OCI-LY3 (cell line): ENCODE data around the gene NME3.

Source experiments
- H2AFZ ChIP-seq: fragments of 200-600, 300-600 bp; shearing (Covaris generic); 2 replicates; pipeline ENCODE4 v1.6.0; 2014; ENCODE audit warnings: antibody characterized with exemption, low read depth, low read length
- H3K27ac ChIP-seq: fragments of 200-600, 300-600 bp; sonication (generic); 2 replicates; pipeline ENCODE4 v1.5.1; 2014; ENCODE audit warnings: mild to moderate bottlenecking, low read length, moderate library complexity, mixed read lengths
- H3K27me3 ChIP-seq: fragments of 200-600, 300-600 bp; sonication (generic); 2 replicates; pipeline ENCODE4 v1.6.1; 2014; ENCODE audit warnings: low read depth, low read length, mixed read lengths
- H3K36me3 ChIP-seq: fragments of 200-600, 300-600 bp; sonication (generic); replicated peaks from 2 replicates; pipeline ENCODE3; 2014; ENCODE audit warnings: low read depth, low read length, mixed read lengths
- H3K4me1 ChIP-seq: fragments of 300-600, 200-600 bp; sonication (generic); 2 replicates; pipeline ENCODE4 v1.6.1; 2014; ENCODE audit warnings: low read length, mixed read lengths
- H3K4me2 ChIP-seq: fragments of 200-600, 300-600 bp; sonication (generic); 2 replicates; pipeline ENCODE4 v1.6.1; 2014; ENCODE audit warnings: low read length, mixed read lengths
- H3K4me3 ChIP-seq: fragments of 300-600, 200-600 bp; sonication (generic); 2 replicates; pipeline ENCODE4 v1.5.1; 2014; ENCODE audit warnings: antibody characterized with exemption, mild to moderate bottlenecking, low read length, moderate library complexity
- H3K79me2 ChIP-seq: fragments of 300-600, 200-600 bp; shearing (Covaris generic); 2 replicates; pipeline ENCODE4 v1.6.1; 2014; ENCODE audit warnings: mild to moderate bottlenecking, low read length, mixed read lengths
- H3K9ac ChIP-seq: fragments of 300-600, 200-600 bp; shearing (Covaris generic); 2 replicates; pipeline ENCODE4 v1.6.0; 2014; ENCODE audit warnings: mild to moderate bottlenecking, low read length, moderate library complexity
- H3K9me3 ChIP-seq: fragments of 200-600, 300-600 bp; shearing (Covaris generic); 2 replicates; pipeline ENCODE4 v1.6.1; 2014; ENCODE audit warnings: low read length, mixed read lengths; ENCODE audit not compliant: insufficient read depth
- H4K20me1 ChIP-seq: fragments of 200-600, 300-600 bp; sonication (generic); 2 replicates; pipeline ENCODE4 v1.6.1; 2016; ENCODE audit warnings: low read length, mixed read lengths; ENCODE audit not compliant: insufficient read depth
- CTCF ChIP-seq: fragments of 200-600, 300-600 bp; sonication (generic); IDR thresholded peaks from 2 replicates; pipeline ENCODE4 v1.5.1; 2014; ENCODE audit warnings: antibody characterized with exemption, low read length, low read depth
- EZH2phosphoT487 ChIP-seq: fragments of 200-600 bp; shearing (Covaris generic); IDR thresholded peaks from 2 replicates; pipeline ENCODE4 v1.6.1; 2018; ENCODE audit warnings: antibody characterized with exemption, mixed run types, low read depth

Gene NME3

GRCh38 chr16:1788095-1788707 lies 16.9 kb upstream of the NME3 start:
- no peaks in the 10 kb centered on the region for H4K20me1 ChIP-seq
- H3K9me3 ChIP-seq, result no peaks in the 10 kb centered on the region
- H3K36me3 ChIP-seq, result no peaks in the 10 kb centered on the region
- H3K4me3 ChIP-seq, result no peak overlapping the region
- no peak overlapping the region for H3K4me2 ChIP-seq
- no peak overlapping the region for H3K27ac ChIP-seq
- H3K9ac ChIP-seq, result no peak overlapping the region
- H2AFZ ChIP-seq, result no peak overlapping the region
- H3K4me1 ChIP-seq, result peaks cover 5% of the 10 kb centered on the region; the same call in 1 of the 2 replicates
- TF ChIP-seq EZH2phosphoT487 (no peak), CTCF (no peak)
- H3K27me3 ChIP-seq, result no peaks in the 10 kb centered on the region
- peaks cover 45% of the 10 kb centered on the region for H3K79me2 ChIP-seq

GRCh38 chr16:1787322-1788094 lies 16.2 kb upstream of the NME3 start:
- Histone ChIP-seq H3K79me2 (peaks cover 48% of the 10 kb centered on the region), H3K9ac (no peak overlapping the region), H3K4me2 (no peak overlapping the region), H2AFZ (no peak overlapping the region), H3K4me1 (peaks cover 5% of the 10 kb centered on the region; the same call in 1 of the 2 replicates), H3K27ac (no peak overlapping the region), H3K4me3 (no peak overlapping the region), H3K27me3 (no peaks in the 10 kb centered on the region), H4K20me1 (no peaks in the 10 kb centered on the region), H3K9me3 (no peaks in the 10 kb centered on the region), H3K36me3 (no peaks in the 10 kb centered on the region)
- TF ChIP-seq EZH2phosphoT487 (no peak), CTCF (no peak)

GRCh38 chr16:1787056-1787321 lies 15.6 kb upstream of the NME3 start:
- H2AFZ ChIP-seq, result no peak overlapping the region
- no peak overlapping the region for H3K4me2 ChIP-seq
- no peaks in the 10 kb centered on the region for H4K20me1 ChIP-seq
- no peak overlapping the region for H3K4me3 ChIP-seq
- peaks cover 48% of the 10 kb centered on the region for H3K79me2 ChIP-seq
- H3K36me3 ChIP-seq, result no peaks in the 10 kb centered on the region
- no peak overlapping the region for H3K9ac ChIP-seq
- peaks cover 5% of the 10 kb centered on the region; the same call in 1 of the 2 replicates for H3K4me1 ChIP-seq
- TF ChIP-seq EZH2phosphoT487 (no peak), CTCF (no peak)
- H3K27me3 ChIP-seq, result no peaks in the 10 kb centered on the region
- H3K9me3 ChIP-seq, result no peaks in the 10 kb centered on the region
- H3K27ac ChIP-seq, result no peak overlapping the region

GRCh38 chr16:1786242-1787055 lies 15.1 kb upstream of the NME3 start:
- Histone ChIP-seq H3K36me3 (no peaks in the 10 kb centered on the region), H3K4me3 (no peak overlapping the region), H3K4me2 (no peak overlapping the region), H3K9me3 (no peaks in the 10 kb centered on the region), H3K4me1 (peaks cover 7% of the 10 kb centered on the region), H3K9ac (no peak overlapping the region), H4K20me1 (no peaks in the 10 kb centered on the region), H2AFZ (no peak overlapping the region), H3K27me3 (no peaks in the 10 kb centered on the region), H3K27ac (no peak overlapping the region), H3K79me2 (peaks cover 53% of the 10 kb centered on the region)
- TF ChIP-seq CTCF, result no peak
- no peak for TF ChIP-seq EZH2phosphoT487
